GM18505 (cell line): ENCODE data around the gene MBOAT2.

Experiments
- ATAC-seq: cut with Tn5 transposase; IDR thresholded peaks from one replicate; pipeline ENCODE4 v1.9.1; 2021; ENCODE audit not compliant: unreplicated experiment
- POLR2A ChIP-seq: IDR thresholded peaks from 4 replicates; pipeline ENCODE4 v1.6.1; 2011; ENCODE audit warnings: borderline replicate concordance; ENCODE audit not compliant: insufficient read depth, insufficient read length; ENCODE audit errors: extremely low read depth

Gene MBOAT2

GRCh38 chr2:8893978-8894820 is 109.3 kb downstream of the MBOAT2 start:
- TF ChIP-seq POLR2A: no peak
- ATAC-seq: no peak

- no peak for TF ChIP-seq POLR2A
- no peak for ATAC-seq
Measured at GRCh38 chr2:8893474-8893873, 110.0 kb downstream of the MBOAT2 start.

GRCh38 chr2:8892111-8892510 is 111.4 kb downstream of the MBOAT2 start:
- ATAC-seq: no peak
- TF ChIP-seq POLR2A: no peak

GRCh38 chr2:8889978-8890377 is 113.5 kb downstream of the MBOAT2 start:
- ATAC-seq: no peak
- no peak for TF ChIP-seq POLR2A

GRCh38 chr2:8888963-8889362 is 114.5 kb downstream of the MBOAT2 start:
- no peak for ATAC-seq
- TF ChIP-seq POLR2A: no peak

GRCh38 chr2:8886876-8887275 is 116.6 kb downstream of the MBOAT2 start:
- no peak for TF ChIP-seq POLR2A
- no peak for ATAC-seq

- TF ChIP-seq POLR2A: no peak
Measured at GRCh38 chr2:8886202-8886518, 117.3 kb downstream of the MBOAT2 start.

GRCh38 chr2:8885449-8886201 is 117.9 kb downstream of the MBOAT2 start:
- no peak for TF ChIP-seq POLR2A
- ATAC-seq: no peak

More at GRCh38 chr2:8886202-8886518, 117.3 kb downstream of the MBOAT2 start:
- no peak for ATAC-seq

GRCh38 chr2:8884812-8885211 is 118.7 kb downstream of the MBOAT2 start:
- ATAC-seq: no peak
- TF ChIP-seq POLR2A: no peak

- ATAC-seq: no peak
- TF ChIP-seq POLR2A: no peak
Measured at GRCh38 chr2:8882094-8882493, 121.4 kb downstream of the MBOAT2 start.

GRCh38 chr2:8877894-8878293 is 125.6 kb downstream of the MBOAT2 start:
- ATAC-seq: no peak
- no peak for TF ChIP-seq POLR2A

GRCh38 chr2:8877332-8877731 is 126.2 kb downstream of the MBOAT2 start:
- TF ChIP-seq POLR2A: no peak
- ATAC-seq: no peak

GRCh38 chr2:8876628-8877027 is 126.9 kb downstream of the MBOAT2 start:
- no peak for TF ChIP-seq POLR2A
- no peak for ATAC-seq

- ATAC-seq: no peak
- TF ChIP-seq POLR2A: no peak
Measured at GRCh38 chr2:8872821-8873432, 130.6 kb downstream of the MBOAT2 start.

- no peak for ATAC-seq
- no peak for TF ChIP-seq POLR2A
Measured at GRCh38 chr2:8870441-8870840, 133.0 kb downstream of the MBOAT2 start.

GRCh38 chr2:8867363-8867762 is 136.1 kb downstream of the MBOAT2 start:
- TF ChIP-seq POLR2A: no peak
- ATAC-seq: no peak
